GM19467 (cell line): ENCODE measurements around the gene SLC9A2.

Experiments
- ATAC-seq: cut with Tn5 transposase; IDR thresholded peaks from one replicate; pipeline ENCODE4 v1.9.1; 2021; ENCODE audit warnings: mild to moderate bottlenecking, moderate library complexity; ENCODE audit not compliant: unreplicated experiment

SLC9A2 gene

DNA sequence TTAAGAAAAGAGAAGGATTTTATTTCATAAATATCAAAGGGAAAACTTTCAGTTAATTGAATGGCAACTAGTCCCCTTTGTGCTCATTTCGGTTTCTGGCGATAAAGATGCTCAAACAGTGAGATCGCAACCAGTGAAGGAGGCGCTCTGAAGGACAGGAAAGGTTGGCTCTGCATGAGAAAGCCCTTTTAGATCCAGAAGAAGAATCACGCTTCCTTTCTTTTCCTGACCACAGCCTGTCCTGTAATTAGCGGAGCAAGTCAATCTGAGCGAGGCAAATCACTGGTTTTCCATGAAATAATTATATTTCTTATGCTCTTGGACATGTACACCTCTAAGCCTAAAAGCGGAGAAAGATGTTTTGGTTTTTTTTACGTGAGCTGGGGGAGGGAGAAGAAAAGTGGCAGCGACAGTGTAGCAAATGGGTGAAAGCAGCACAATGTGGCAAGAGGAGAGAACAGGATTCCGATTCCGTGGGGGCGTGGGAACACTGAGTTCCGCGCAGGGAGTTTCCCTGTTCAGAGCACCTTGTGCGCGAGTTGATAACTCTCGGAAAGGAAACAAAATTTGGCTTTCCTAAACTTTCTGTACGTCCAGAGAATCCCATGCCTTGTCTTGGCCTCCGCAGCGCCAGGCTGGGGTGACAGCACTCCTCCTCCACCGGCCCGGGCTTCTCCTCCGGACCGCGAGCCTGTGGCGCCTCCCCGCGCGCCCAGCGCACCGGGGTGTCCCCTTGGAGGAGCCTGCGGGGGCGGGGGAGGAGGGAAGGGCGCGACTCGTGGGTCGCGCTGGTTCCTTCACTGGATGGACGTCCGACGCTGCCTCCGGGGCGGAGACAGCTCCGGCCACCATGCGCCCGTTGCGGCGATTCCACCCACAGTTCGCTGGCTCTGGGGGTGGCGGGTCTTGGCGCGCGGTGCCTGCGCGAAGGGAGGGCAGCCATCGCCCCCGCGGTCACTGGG lies 620 bp upstream of the SLC9A2 start:
- no peak for ATAC-seq

- ATAC-seq = no peak
Observed at GRCh38 chr2:102620332-102620731, 979 bp downstream of the SLC9A2 start.

- ATAC-seq = no peak
Observed at GRCh38 chr2:102621630-102622029, 2.3 kb downstream of the SLC9A2 start.

DNA sequence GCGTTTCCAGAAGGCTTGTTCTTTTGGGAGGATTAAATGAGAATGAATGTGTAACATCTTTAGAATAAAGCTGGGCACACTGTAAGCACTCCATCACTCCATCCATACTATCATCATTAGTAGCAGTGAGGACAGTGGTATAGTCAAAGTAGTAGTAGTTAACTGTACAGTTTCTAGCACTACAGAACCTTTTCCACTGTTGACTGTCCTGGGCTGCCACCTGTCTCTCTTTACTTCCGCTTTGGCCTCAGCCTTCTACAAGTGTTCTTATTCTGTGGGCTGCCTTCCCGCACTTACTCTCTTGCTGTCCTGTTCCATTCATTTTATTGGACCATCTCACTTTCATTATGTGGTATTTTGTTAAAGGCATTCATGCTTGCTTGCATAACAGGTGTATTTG lies 3.3 kb downstream of the SLC9A2 start:
- no peak for ATAC-seq

GRCh38 chr2:102630458-102630857 lies 11.1 kb downstream of the SLC9A2 start:
- ATAC-seq = no peak

DNA sequence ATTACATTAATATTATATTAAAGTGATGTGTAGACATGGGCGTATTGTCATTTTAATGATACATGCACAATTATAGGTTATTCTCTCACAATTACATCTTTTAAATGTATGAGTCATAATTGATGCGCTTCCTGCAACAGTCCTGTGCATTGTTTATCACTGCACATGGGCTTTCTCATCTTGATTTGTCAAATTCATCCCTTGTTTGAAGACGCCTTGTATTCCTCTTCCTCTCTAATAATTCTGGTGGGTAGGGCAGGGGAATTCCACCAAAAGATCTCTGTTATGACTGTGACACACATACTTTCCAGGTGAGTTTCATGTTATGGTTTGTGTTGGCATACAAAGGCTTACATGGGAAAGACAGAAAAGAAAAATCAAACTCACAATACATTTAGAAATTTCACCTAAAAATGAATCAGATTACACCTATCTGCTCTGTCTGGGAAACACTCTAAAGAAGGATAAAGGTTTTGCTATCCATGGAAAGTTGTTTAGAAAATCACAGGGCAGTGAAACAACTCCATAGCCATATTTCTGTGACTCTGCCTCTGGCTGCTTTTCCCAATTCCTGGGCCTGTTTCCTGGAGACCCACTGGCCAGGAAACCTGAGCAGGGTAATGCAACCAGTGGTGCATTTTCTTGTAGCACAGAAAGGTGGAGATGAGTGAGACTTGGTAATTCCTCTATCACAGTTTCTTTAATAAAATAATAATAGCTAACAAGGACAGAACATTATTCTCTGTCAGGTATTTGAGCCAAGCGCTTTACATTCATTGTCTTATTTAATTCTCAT lies 13.2 kb downstream of the SLC9A2 start:
- ATAC-seq = no peak

- no peak for ATAC-seq
Observed at GRCh38 chr2:102634831-102635241, 15.5 kb downstream of the SLC9A2 start.

GRCh38 chr2:102635317-102635716 lies 16.0 kb downstream of the SLC9A2 start:
- ATAC-seq = no peak

- ATAC-seq = no peak
Observed at GRCh38 chr2:102636283-102636907, 17.0 kb downstream of the SLC9A2 start.

DNA sequence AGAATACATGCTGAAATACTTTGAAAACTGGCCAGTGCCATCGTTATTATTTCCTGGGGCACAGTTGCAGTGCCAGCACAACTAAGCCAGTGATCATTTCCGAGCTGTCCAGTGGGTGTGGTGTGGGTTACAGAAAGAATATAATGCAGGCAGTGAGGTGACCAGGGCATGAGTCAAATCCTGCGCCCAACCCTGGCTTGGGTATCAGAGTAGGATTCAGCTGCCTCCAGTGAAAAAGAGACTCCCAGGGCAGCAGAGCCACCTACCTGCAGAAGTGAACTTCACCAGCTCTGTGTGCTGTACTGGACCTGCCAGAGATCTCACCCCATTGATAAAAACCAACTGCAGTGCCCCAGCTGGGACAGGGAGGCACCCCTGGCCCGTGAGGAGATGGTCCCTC lies 18.0 kb downstream of the SLC9A2 start:
- no peak for ATAC-seq

GRCh38 chr2:102639429-102639828 lies 20.1 kb downstream of the SLC9A2 start:
- no peak for ATAC-seq

- no peak for ATAC-seq
Observed at GRCh38 chr2:102652126-102652525, 32.8 kb downstream of the SLC9A2 start.

DNA sequence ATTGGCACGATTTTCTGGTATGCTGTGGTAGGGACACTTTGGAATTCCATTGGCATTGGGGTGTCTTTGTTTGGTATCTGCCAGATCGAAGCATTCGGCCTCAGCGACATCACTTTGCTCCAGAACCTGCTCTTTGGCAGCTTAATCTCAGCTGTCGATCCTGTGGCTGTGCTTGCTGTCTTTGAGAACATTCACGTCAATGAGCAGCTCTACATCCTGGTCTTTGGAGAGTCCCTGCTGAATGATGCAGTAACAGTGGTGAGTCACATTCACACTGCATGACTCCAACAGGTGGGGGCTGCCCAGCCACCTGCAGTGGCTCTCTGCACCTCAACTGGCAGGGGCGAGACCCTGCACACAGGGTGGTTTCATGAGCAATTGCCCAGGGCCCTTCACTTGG lies 38.4 kb downstream of the SLC9A2 start:
- no peak for ATAC-seq

GRCh38 chr2:102660070-102660469 lies 40.7 kb downstream of the SLC9A2 start:
- no peak for ATAC-seq

DNA sequence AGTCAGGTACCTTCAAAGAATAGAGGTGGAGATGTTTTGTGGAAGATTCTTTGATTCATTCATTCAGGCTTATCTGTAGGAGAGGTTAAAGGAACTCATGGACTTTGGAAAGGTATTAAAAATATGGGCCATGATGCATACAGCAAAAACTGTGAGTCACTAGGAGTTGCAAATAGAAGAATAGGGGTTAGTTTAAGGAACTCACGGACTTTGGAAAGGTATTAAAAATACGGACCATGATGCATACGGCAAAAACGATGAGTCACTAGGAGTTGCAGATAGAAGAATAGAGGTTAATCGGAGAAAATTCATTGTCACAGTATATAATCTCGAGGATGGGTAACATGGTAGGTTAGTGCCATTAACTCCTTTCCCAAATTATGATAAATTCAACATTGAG lies 41.2 kb downstream of the SLC9A2 start:
- ATAC-seq = no peak

DNA sequence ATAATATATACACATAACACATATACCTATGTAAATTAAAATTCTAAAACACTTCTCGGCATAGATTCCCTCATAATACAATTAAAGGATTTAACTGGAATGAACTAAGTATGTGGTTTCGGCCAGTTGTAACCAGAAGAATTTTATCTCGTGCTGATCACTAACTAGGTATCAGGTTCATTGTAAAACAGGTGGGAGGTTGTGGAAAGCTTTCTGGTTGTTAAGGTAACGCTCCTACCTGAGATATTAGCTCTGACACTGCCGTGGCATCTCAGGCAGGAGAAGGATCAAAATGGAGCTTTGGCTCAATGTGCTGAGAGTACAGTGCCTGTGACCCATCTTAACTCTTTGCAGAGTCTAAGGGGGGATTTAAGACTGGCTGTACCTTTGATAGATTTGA lies 42.5 kb downstream of the SLC9A2 start:
- no peak for ATAC-seq

DNA sequence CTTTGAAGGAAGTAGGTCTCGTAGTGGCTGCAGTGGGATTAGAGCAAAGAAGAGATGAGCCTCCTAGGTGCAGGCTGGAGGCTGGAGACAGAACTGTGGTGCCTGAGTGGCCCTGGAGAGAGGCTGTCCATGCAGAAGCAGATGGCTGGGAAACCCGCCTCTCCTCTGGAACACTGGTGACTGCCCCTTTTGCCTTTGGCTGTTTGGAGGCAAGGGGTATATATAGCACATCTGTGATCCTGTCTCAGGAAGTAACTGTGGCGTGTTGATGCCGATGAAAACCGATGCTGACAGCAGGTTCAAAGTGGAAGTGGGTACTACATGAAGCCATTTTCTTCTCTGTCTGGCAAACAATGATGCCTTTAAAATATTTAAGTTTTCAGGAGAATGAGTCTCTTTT lies 43.5 kb downstream of the SLC9A2 start:
- ATAC-seq = no peak

- ATAC-seq = no peak
Observed at GRCh38 chr2:102663381-102663780, 44.0 kb downstream of the SLC9A2 start.

- no peak for ATAC-seq
Observed at GRCh38 chr2:102664471-102664909, 45.1 kb downstream of the SLC9A2 start.

DNA sequence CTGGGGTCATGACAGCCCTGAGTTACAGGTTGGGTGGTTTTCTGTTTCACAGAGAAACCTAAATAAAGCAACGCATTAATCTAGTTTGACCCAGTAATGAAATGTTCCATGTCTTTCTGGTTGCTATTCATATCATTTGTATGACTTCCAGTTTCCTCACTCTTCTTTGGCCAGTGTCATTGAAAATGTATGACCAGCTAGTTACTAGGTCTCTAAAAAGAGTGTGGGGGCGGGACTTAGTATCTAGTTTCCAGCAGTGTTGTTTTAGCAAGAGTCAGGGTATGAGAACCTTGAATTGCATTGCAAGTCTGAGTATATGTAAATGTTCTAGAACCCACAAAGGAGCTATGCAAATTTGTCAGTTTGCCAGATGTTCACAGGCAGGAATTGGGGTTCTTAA lies 47.7 kb downstream of the SLC9A2 start:
- no peak for ATAC-seq

GRCh38 chr2:102668171-102668570 lies 48.8 kb downstream of the SLC9A2 start:
- ATAC-seq = no peak
